Measurements from ENCODE around the gene ARL5B. TPM values are rescaled to one million over a fixed set of nuclear protein-coding genes. Genes with fewer than 3 reads are reported as not detected.

ARL5B gene
- total and polyA plus RNA-seq, 9 of the 15 experiments (the other 6 are each of a cell fraction or from before 2014, with no cell fraction given), result 4.1 to 22.2 (median 15.1) TPM

- no peak for TF ChIP-seq DEAF1 (CRISPR knock-in tag; IDR thresholded peaks at IDR 0.05)
- TF ChIP-seq GTF2A2 (tag; IDR thresholded peaks at IDR 0.05), result no peak
- TF ChIP-seq ZNF586 (CRISPR knock-in tag; conservative IDR thresholded peaks at IDR 0.05), result no peak
- no peak for TF ChIP-seq TCFL5 (CRISPR knock-in tag; conservative IDR thresholded peaks at IDR 0.05)
- no peak for TF ChIP-seq ARID1B (IDR thresholded peaks at IDR 0.05)
- no peak for TF ChIP-seq SIN3B (IDR thresholded peaks at IDR 0.05; ENCODE audit: low read depth)
- TF ChIP-seq ZKSCAN1 (IDR thresholded peaks at IDR 0.05; ENCODE audit: low read depth, low read length), result no peak
- TF ChIP-seq ZC3H4 (CRISPR knock-in tag; IDR thresholded peaks at IDR 0.05; ENCODE audit: borderline replicate concordance), result no peak
- TF ChIP-seq ZBTB33 (CRISPR knock-in tag; IDR thresholded peaks at IDR 0.05), result no peak
- no peak for TF ChIP-seq CBX1 (IDR thresholded peaks at IDR 0.05; ENCODE audit: low read depth)
- TF ChIP-seq PHB (CRISPR knock-in tag; IDR thresholded peaks at IDR 0.05), result no peak
- TF ChIP-seq ADNP (tag; IDR thresholded peaks at IDR 0.05), result no peak
- TF ChIP-seq PKNOX1 (IDR thresholded peaks at IDR 0.05), result no peak
Observed at GRCh38 chr10:18660816-18661431, 1.7 kb downstream of the ARL5B start (continued).
